Renal cortical epithelial cell (primary cell): ENCODE results near the gene EPC2. TPM values are rescaled to one million over a fixed set of nuclear protein-coding genes. Genes with fewer than 3 reads are reported as not detected.
"Not testable (repeated sequence)": the region's sequence is repeated elsewhere in the genome, so short reads cannot be mapped to it uniquely, and the experiment has no call there.

Experiments
- DNase-seq: peaks from one replicate; pipeline ENCODE4 v3.0.0-alpha.2; 2011; ENCODE audit warnings: low read depth
- total RNA-seq: library from RNA; depleted of rRNA; stranded (reverse); fragments of >200 nt; gene quantifications from 2 replicates; pipeline ENCODE4 v1.2.3, GENCODE V29; 2014

Gene EPC2
- total RNA-seq, 1 donor from 2014 or later = 37.9 TPM

DNA sequence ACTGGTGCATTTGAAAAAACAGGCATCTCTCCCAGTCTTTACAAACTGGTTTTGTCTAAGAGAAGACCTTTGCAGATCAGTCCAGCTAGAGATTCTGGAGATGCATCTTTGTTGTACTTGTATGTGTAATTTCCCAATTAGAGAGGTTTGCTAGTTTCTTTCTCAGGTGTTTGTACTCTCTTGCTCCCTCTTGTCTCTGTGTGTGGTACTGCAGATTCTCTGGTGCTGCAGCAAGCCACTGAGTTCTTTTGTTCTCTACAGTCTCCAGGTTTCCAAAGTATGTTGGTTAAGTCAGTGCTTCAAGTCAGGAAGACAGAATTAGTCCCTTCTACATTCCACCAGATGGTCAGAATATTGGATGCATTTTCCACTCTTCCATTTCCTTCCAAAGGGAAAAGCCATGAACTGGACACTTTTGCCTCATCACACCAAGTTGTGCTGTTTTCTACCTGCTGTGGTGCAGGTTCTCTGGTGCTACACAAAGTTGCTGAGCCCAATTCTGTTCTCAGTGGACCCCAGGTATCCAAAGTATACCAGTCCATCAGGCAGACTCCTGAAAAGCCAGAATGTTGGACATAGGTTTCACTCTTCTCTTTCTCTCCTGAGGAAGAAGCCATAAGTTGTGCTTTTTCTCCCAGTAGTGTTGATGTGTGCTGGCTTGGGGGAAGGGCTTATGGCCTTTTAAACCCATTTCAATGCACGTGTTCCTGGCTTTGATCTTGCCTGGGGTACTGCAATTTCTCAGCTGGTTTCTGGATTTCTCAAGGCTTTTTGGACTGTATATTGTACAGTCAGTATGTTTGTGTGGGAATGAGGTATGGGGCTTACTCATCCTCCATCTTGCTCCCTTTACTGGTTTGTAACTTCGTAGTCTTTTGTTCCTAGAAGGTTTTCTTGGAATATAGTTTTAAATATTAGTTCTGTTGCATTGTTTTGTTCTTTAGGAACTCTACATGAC lies 29.8 kb downstream of the EPC2 start:
- peak; percentile 40 for DNase-seq

DNA sequence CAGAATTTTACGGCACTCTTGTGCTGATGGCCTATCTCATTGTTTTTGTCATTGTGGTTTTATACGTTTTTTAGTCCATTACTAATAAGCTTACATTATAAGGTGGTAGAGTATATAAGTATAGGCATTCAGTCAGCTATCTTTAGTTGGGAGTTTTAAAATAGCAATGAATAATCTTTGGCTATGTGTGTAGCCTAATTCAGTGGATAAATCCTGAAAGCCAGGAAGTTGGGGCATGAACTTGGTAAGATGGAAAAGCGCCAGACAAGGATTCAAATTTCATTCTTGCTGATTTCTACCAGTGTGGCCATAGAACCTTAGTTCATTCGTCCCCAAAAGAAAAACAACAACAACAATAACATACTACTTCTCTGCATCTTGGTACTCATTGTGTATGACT lies 31.2 kb downstream of the EPC2 start:
- no peak for DNase-seq

DNA sequence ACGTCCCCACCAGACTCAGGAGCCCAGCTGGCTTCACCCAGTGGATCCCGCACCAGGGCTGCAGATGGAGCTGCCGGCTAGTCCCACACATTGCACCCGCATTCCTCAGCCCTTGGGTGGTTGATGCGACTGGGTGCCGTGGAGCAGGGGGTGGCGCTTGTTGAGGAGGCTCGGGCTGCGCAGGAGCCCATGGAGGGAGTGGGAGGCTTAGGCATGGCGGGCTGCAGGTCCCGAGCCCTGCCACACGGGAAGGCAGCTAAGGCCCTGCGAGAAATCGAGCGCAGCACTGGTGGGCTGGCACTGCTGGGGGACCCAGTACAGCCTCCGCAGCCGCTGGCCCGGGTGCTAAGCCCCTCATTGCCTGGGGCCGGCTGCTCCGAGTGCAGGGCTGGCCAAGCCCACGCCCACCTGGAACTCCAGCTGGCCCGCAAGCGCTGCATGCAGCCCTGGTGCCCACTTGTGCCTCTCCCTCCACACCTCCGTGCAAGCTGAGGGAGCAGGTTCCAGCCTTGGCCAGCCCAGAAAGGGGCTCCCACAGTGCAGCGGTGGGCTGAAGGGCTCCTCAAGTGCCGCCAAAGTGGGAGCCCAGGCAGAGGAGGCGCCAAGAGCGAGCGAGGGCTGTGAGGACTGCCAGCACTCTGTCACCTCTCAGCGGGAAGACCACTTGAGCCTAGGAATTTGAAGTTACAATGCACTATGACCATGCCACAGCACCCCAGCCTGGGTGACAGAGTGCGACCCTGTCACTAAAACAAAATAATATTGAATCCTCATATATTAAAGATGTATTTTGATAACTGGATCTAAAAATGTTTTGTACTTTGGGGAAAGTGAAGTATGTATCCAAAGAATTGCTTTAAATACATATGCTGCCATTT lies 34.0 kb downstream of the EPC2 start:
- DNase-seq = not testable (repeated sequence)

DNA sequence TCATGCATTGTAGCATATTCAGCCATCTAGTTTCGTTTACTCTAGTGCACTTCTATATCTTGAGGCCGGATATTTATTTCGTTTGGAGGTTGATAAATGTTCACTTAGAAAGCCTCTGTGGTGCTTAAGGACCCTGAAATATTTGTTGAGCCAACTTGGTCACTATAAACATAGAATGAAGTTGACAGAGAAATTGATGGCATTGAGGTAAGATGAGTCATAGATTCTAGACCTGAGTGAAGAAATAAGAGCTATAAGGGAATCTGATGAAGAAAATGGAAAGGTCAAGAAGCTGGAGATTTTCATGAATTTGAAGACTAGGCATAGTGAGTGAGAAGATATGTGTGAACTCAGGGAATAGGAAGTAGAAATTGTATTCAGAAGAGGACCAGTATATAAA lies 35.9 kb downstream of the EPC2 start:
- DNase-seq = peak; percentile 70

DNA sequence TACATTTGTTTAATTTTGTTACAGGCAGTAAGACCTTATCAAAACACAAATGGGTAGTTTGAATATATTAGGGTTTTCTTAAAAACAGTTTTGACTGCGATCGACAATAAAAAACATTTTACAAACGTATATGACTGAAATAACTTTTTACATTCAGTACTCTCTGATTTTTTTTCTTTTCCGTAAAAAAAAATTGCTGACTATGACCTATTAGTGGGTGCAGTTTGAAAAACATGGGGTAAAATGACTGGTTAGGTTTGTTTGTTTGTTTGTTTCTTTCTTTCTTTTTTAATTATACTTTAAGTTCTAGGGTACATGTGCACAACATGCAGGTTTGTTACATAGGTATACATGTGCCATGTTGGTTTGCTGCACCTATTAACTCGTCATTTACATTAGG lies 36.9 kb downstream of the EPC2 start:
- DNase-seq = no peak

DNA sequence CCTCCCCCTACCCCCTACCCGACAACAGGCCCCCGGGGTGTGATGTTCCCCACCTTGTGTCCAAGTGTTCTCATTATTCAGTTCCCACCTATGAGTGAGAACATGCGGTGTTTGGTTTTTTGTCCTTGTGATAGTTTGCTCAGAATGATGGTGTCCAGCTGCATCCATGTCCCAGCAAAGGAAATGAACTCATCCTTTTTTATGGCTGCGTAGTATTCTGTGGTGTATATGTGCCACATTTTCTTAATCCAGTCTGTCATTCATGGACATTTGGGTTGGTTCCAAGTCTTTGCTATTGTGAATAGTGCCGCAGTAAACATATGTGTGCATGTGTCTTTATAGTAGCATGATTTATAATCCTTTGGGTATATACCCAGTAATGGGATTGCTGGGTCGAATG lies 37.3 kb downstream of the EPC2 start:
- DNase-seq = not testable (repeated sequence)

DNA sequence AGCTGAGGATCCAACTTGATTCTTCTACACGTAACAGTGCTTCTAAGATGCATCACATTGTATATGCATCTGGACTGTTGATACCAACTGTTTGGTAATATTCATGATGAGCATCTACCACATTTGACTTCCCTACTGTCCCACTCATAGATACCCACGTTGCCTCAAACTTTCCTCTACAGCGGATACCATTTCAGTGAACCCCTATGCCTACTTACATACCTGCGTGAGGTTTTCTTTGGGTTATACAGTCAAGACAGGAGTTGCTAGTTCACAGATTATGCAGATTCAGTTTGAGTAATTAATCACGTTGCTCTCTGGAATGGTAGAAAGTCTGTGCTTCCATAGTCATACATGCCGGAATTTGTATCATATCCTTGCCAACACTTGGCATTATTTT lies 40.0 kb downstream of the EPC2 start:
- no peak for DNase-seq

DNA sequence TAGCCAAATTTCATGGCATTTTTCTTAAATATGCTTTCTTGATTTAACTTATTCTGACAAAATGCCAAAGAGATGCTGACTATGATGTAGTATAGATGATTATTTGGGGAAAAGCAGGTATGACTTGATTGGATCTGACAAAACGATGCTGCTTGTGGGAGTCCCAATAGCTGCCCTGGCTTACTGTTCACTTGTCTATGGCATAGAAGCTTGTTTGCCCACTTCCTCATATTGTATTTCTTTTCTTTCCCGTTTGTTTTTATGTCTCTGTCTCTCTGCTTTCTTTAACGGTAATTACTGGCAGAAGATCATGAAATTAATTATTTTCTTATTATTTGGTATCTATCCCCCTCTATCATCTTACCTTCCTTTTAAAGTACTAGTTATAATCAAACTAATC lies 43.0 kb downstream of the EPC2 start:
- DNase-seq = no peak

DNA sequence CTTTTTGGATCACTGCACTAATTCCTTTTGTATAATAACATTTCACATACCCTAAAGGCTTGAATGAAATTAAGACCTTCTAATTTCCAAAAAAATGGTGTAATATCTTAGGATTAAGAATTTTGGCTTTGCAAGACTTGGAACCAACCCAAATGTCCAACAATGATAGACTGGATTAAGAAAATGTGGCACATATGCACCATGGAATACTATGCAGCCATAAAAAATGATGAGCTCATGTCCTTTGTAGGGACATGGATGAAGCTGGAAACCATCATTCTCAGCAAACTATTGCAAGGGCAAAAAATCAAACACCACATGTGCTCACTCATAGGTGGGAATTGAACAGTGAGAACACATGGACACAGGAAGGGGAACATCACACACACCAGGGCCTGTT lies 43.5 kb downstream of the EPC2 start:
- not testable (repeated sequence) for DNase-seq

DNA sequence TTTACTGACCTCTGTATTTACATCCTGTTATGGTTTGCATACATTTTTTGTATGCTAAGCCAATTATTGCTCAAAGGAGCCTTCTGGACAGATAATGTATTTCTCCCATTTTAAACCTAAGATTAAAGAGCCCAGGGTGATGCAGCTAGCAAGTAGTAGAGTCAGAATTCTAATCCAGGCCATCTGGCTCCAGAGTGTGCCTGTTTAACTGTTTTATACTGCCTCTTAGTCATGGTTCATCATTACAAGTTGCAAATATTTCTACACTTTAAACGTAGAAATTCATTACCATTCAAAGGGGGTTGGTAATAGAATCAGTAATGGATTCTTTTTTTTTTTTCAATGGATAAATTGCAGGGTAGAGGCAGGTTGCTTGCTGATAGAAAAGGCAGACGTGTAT lies 52.4 kb downstream of the EPC2 start:
- no peak for DNase-seq

DNA sequence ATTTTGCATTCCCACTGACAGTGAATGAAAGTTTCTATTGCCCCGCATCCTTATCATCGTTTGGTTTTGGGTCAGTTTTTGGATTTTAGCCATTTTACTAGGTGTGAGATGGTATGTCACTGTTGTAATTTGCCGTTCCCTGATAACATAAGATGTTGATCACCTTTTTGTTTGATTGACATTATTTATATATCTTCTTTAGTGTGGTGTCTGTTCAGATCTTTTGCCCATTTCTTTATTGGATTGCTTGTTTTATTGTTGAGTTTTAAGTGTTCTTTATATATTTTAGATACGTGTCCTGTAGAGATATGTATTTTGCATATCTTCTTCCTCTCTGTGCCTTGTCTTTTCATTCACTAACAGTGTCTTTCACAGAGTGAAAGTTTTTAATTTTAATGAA lies 55.3 kb downstream of the EPC2 start:
- no peak for DNase-seq

DNA sequence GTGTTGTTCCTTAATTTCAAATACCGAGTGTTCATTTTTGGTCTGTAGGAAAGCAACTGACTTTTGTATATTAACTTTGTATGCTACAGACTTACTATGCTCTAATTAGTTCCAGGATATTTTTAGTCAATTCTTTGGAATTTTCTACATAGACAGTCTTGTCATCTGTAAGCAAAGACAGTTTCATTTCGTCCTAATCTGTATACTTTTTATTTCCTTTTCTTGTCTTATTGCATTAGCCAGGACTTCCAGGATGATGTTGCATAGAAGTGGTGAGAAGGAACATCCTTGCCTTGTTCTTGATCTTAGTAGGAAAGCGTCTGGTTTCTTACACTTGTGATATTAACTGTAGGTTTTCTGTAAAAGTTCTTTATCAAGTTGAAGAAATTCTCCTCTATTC lies 56.5 kb downstream of the EPC2 start:
- DNase-seq = no peak

DNA sequence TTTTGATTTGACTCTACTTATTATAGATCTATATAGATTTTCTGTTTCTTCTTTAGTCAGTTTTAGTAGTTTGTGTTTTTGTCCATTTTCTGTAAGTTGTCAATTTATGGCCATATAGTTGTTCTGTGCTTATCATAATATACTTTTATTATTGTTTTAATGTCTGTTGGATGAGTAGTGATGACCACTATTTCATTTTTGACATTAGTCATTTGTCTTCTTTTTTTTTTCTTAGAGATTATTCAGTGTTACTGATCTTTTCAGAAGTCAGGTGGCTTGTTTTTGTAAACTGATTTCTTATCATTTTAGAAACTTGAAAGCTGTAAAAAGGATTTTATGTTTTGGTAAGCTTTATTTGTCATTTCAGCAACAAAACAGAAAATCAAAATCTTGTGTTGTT lies 57.3 kb downstream of the EPC2 start:
- DNase-seq = no peak

DNA sequence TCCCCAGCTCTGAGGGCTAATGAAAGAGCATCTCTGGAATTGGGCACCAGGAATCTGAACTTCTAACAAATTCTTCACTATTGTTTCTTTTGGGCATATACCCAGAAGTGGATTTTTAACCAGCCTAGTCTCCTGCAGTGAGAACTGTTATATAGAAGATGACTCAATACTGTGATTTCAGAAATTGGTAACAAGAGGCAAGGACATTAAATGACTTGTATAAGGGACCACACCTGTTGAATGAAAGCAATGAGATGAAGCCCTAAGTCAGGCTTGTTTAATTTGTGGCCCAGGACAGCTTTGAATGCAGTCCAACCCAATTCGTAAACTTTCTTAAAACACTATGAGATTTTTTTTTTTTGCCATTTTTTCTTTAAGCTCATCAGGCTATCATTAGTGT lies 57.9 kb downstream of the EPC2 start:
- peak; percentile 25 for DNase-seq

DNA sequence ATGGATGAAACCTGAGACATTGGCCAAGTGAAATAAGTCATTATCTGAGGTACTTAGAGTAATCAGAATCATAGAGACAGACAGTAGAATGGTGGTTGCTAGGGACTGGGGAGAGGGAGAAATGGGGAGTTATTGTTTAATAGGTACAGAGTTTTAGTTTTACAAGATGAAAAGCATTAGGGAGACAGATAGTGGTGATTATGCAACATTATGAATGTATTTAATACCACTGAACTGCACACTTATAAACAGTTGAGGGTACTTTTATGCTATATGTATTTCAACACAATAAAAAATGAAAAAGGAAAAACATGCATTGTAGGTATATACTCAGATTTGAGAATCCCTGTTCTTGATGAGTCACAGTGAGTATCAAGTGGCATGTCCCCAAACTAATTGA lies 59.7 kb downstream of the EPC2 start:
- DNase-seq = no peak

DNA sequence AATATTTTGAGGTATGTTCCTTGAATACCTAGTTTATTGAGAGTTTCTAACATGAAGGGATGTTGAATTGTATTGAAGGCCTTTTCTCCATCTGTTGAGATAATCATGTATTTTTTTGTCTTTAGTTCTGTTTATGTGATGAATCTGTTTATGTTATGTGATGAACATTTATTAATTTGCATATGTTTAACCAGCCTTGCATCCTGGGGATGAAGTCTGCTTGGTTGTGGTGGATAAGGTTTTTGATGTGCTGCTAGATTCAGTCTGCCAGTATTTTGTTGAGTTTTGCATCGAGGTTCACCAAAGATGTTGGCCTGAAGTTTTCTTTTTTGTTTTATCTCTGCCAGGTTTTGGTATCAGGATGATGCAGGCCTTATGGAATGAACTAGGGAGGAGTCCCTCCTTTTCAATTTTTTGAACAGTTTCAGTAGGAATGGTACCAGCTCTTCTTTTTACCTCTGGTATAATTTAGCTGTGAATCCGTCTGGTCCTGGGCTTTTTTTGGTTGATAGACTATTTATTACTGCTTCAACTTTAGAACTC lies 71.9 kb downstream of the EPC2 start:
- no peak for DNase-seq

DNA sequence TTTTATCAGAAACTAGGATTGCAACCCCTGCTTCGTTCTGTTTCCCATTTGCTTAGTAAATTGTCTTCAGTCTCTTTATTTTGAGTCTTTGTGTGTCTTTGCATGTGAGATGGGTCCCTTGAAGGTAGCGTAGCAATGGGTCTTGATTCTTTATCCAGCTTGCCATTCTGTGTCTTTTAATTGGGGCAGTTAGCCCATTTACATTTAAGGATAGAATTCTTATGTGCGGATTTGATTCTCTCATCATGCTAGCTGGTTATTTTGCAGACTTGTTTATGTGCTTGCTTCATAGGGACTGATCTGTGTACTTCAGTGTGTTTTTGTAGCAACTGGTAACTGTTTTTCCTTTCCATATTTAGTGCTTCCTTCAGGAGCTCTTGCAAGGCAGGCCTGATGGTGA lies 73.5 kb downstream of the EPC2 start:
- no peak for DNase-seq

DNA sequence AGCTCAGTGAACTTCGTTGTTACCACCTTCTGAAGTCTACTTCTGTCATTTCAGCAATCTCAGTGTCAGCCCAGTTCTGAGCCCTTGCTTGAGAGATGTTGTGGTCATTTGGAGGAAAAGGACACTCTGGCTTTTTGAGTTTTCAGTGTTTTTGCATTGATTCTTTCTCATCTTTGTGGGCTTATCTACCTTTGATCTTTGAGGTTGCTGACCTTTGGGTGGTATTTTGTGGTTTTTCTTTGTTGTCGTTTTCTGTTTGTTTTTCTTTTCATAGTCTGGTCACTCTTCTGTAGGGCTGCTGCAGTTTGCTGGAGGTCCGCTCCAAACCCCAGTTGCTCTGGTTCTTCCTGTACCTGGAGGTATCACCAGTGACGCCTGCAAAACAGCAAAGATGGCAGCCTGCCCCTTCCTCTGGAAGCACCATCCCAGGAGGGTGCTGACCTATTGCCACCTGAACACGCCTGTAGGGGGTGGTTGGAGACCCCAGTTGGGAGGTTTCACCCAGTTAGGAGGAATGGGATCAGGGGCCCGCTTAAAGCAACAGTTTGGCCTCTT lies 74.7 kb downstream of the EPC2 start:
- no peak for DNase-seq

DNA sequence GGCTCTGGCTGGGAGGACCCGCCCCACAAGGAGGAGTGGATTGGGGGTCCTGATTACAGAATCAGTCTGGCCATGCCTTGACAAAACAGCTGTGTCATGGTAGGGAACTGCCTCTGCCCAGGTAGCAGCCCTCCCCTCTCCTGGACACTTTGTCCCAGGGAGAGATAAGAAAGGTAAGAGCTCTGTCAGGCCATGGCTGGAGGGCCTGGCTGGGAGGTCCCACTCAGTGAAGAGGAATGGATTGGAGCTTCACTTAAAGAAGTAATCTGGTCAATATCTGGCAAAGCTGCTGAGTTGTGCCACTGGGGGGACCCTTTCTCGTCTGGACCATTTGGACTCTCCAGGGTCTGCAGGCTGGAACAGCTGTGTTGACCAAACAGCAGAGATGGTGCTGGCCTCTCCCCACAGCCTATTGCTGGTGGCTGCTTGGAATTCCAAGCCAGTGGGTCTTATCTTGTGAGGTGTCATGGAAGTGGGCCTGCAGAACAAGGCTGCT lies 75.4 kb downstream of the EPC2 start:
- no peak for DNase-seq

DNA sequence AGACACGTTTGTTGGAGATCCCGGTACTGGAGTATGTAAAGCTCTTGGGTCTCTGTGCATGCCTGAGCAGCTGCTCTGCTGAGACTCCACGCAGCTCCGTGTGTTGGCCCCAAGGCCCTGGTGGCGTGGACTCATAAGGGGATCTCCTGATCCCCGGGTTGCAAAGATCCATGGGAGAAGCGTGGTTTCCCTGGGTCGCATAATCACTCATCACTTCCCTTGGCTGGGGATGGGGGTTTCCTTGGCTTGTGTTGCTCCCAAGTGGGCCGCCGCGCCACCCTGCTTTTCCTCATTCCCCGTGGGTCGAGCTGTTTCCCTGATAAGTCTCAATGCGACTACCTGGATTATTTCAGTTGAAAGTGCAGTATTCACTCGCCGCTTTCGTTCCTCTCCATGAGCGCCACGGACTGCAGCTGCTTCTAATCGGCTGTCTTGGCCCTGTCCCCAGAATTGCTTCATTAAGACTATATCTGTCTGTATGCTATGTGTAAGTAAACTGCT lies 76.0 kb downstream of the EPC2 start:
- DNase-seq = no peak

DNA sequence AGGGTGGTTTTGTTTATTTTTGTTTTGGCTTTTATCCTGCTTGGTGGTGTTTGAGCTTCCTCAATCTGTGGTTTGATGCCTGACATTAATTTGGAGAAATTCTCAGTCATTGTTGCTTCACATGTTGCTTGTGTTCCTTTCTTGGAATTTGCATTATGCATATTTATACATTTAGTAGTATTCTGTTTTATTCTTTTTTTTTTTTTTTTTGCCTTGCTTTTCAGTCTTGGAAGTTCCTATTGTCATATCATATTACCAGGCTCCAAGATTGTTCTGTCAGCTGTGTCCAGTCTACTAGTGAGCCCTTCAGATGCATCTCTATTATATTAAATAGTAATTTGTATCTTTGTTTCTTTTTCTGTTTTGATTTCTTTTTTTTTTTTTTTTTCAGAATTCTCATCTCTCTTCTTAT lies 77.0 kb downstream of the EPC2 start:
- peak; percentile 4 for DNase-seq
